ENCODE results near the gene FRYL. TPM values are rescaled to one million over a fixed set of nuclear protein-coding genes. Genes with fewer than 3 reads are reported as not detected.

FRYL gene
- total and polyA plus RNA-seq, 2 of the 8 experiments (the other 6 are each of a cell fraction or from before 2014, with no cell fraction given): 8.0 to 36.5 TPM

DNA sequence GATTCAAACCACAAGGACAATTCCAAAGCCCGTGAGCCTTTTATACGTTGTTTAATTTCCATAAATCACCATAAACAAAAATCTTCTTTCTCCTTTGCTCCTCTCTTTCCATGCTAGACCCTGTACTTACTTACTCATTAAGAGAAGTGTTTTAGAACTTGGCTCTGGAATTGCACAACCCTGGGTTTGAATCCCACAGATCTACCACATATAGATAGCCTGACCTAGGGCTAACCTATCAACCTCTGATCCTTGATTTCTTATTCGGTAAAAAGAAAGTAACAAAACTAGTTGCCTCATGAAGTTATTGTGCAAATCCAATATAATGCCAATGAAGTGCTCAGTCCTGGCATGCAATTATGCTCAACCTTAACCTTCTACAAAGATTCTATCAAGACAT lies 221.3 kb downstream of the FRYL start:
- Histone ChIP-seq H3K4me2 (ENCODE audit: insufficient read depth in 1 of 2, low read depth in 2 of 2, low read length in 2 of 2) (no peak overlapping the region), H3K9ac (replicated peaks in 1 of 4; ENCODE audit: extremely low read depth in 1 of 4, low read depth in 3 of 4, low read length in 3 of 4) (no peak overlapping the region), H4K20me1 (replicated peaks in 1 of 2; ENCODE audit: control insufficient read depth in 1 of 2, insufficient read depth in 2 of 2, low read length in 2 of 2) (peaks cover 0 to 2% of the 10 kb centered on the region in 2 experiments), H2BK12ac (ENCODE audit: low read depth, low read length) (no peak overlapping the region), H3K79me2 (ENCODE audit: control insufficient read depth in 1 of 2, insufficient read depth in 2 of 2, low read length in 2 of 2) (no peaks in the 10 kb centered on the region), H3K27ac (ENCODE audit: low read depth, low read length) (no peak overlapping the region), H2AK5ac (ENCODE audit: low read depth, low read length) (no peak overlapping the region), H3K79me1 (ENCODE audit: low read depth, low read length) (no peaks in the 10 kb centered on the region; the same call in 1 of the 2 replicates), H2BK120ac (replicated peaks; ENCODE audit: low read depth, low read length) (no peak overlapping the region), H3K18ac (ENCODE audit: extremely low read depth, low read length) (no peak overlapping the region), H4K8ac (ENCODE audit: extremely low read depth, insufficient read depth, low read length) (no peak overlapping the region), H2BK5ac (ENCODE audit: low read depth, low read length) (no peak overlapping the region), H3K27me3 (replicated peaks in 1 of 4; ENCODE audit: control insufficient read depth in 3 of 4, extremely low read depth in 1 of 4, insufficient read depth in 3 of 4, low read length in 3 of 4) (no peaks in the 10 kb centered on the region), H3K23me2 (ENCODE audit: low read depth, low read length) (no peaks in the 10 kb centered on the region), H3K23ac (ENCODE audit: insufficient read length) (no peak overlapping the region), H3K36me3 (ENCODE audit: control insufficient read depth in 2 of 4, insufficient read depth in 4 of 4, low read length in 3 of 4) (peaks cover 2 to 39% (median 18%) of the 10 kb centered on the region in 4 experiments; a peak in 7 of 8 replicates), H3K4ac (replicated peaks; ENCODE audit: insufficient read length, low read depth, low read length) (no peak overlapping the region), H2BK20ac (ENCODE audit: low read length) (no peak overlapping the region), H3K4me3 (ENCODE audit: extremely low read depth in 1 of 4, insufficient read depth in 2 of 4, low read depth in 3 of 4, low read length in 4 of 4) (no peak overlapping the region), H4K91ac (replicated peaks; ENCODE audit: insufficient read length, low read length) (no peak overlapping the region), H4K5ac (ENCODE audit: insufficient read length, low read depth, low read length) (no peak overlapping the region), H2BK15ac (ENCODE audit: low read length) (no peak overlapping the region), H3K4me1 (replicated peaks in 1 of 4; ENCODE audit: control insufficient read depth in 3 of 4, insufficient read depth in 4 of 4, low read length in 3 of 4) (no peaks in the 10 kb centered on the region), H3K14ac (ENCODE audit: insufficient read length) (no peak overlapping the region), H3K56ac (replicated peaks; ENCODE audit: insufficient read length, low read depth, low read length) (no peak overlapping the region), H2AFZ (ENCODE audit: low read length) (no peak overlapping the region), H3K9me3 (ENCODE audit: insufficient read depth in 2 of 2, low read depth in 1 of 2, low read length in 1 of 2) (no peaks in the 10 kb centered on the region)
- ChIA-PET POLR2A (ENCODE audit: partially characterized antibody) (no interaction called here), CTCF (ENCODE audit: partially characterized antibody) (interaction anchor here (3.7 kb wide), 1 partner anchor 20 kb away, joined by 12 read pairs; no protein-coding TSS in a partner anchor)
- DNase-seq (ENCODE audit: low read depth in 1 of 2, low spot score in 2 of 2) (no peak), FAIRE-seq (no peak)
- TF ChIP-seq CEBPB (IDR thresholded peaks at IDR 0.05; ENCODE audit: low read depth, low read length) (no peak), TAF1 (IDR thresholded peaks at IDR 0.05; ENCODE audit: low read depth, low read length) (no peak), NANOG (IDR thresholded peaks at IDR 0.05; ENCODE audit: insufficient read depth, low read depth, low read length, poor library complexity, severe bottlenecking) (no peak), CBX8 (IDR thresholded peaks at IDR 0.05; ENCODE audit: borderline replicate concordance, low read depth, low read length) (no peak), EGR1 (IDR thresholded peaks at IDR 0.05; ENCODE audit: borderline replicate concordance, low read depth, low read length) (no peak), SIRT6 (IDR thresholded peaks at IDR 0.05; ENCODE audit: low read length) (no peak), CHD2 (IDR thresholded peaks at IDR 0.05; ENCODE audit: low read length) (no peak), HDAC2 (IDR thresholded peaks at IDR 0.05; ENCODE audit: borderline replicate concordance in 1 of 2, low read depth in 2 of 2, low read length in 2 of 2) (no peak), RBBP5 (IDR thresholded peaks at IDR 0.05; ENCODE audit: borderline replicate concordance, low read depth, low read length) (no peak)
- TF ChIP-seq, protein P1, sequence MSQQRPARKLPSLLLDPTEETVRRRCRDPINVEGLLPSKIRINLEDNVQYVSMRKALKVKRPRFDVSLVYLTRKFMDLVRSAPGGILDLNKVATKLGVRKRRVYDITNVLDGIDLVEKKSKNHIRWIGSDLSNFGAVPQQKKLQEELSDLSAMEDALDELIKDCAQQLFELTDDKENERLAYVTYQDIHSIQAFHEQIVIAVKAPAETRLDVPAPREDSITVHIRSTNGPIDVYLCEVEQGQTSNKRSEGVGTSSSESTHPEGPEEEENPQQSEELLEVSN (IDR thresholded peaks at IDR 0.05): no peak
- WGBS, 2 experiments (ENCODE audit: extremely low coverage in 1 of 2, insufficient coverage in 1 of 2, insufficient read length in 1 of 2, insufficient replicate concordance in 2 of 2, low coverage in 1 of 2, low lambda C conversion rate in 2 of 2, missing lambda C conversion rate in 1 of 2): 92% methylated on average over 3 of the region's 3 CpGs; no CpG with 5 or more reads in 1 of the 2 experiments

Measured in H1 (cell line).